SK-N-SH (cell line): ENCODE data around the gene SEC14L1.

Source experiments
- EP300 ChIP-seq, 2 experiments: IDR thresholded peaks; 2 replicates each; pipeline versions ENCODE4 v1.4.0 to v1.6.1; 2012; ENCODE audit warnings: borderline replicate concordance in 1 of 2, low read depth in 1 of 2, low read length in 1 of 2
- POLR2AphosphoS5 ChIP-seq: IDR thresholded peaks from 2 replicates; pipeline ENCODE4 v1.6.1; 2012; ENCODE audit warnings: low read depth, low read length
- RXRA ChIP-seq: IDR thresholded peaks from 2 replicates; pipeline ENCODE4 v1.4.0; 2012; ENCODE audit warnings: low read depth, mild to moderate bottlenecking, borderline replicate concordance
- TAF1 ChIP-seq: IDR thresholded peaks from 2 replicates; pipeline ENCODE4 v1.6.1; 2012; ENCODE audit warnings: low read depth, mild to moderate bottlenecking, low read length, moderate library complexity, borderline replicate concordance
- USF1 ChIP-seq: IDR thresholded peaks from 2 replicates; pipeline ENCODE4 v1.4.0; 2012; ENCODE audit warnings: low read depth, borderline replicate concordance

GRCh38 chr17:77117415-77117814 lies 23.4 kb upstream of the SEC14L1 start:
- no peak for TF ChIP-seq TAF1
- no peak for TF ChIP-seq EP300 (IDR thresholded peaks at IDR 0.05; ENCODE audit: borderline replicate concordance in 1 of 2, low read depth in 1 of 2, low read length in 1 of 2)
- no peak for TF ChIP-seq POLR2AphosphoS5
- no peak for TF ChIP-seq RXRA
- TF ChIP-seq USF1, result no peak
